NCI-H524 treated with DMSO at 0.1 percent for 48 hours (cell line): ENCODE measurements around the gene ARID5B.

Source experiments
- DNase-seq: peaks from one replicate; lab custom pipeline; 2025; lab: John Stamatoyannopoulos, UW

ARID5B gene

GRCh38 chr10:62075912-62076311 is 174.4 kb downstream of the ARID5B start:
- no peak for DNase-seq

DNA sequence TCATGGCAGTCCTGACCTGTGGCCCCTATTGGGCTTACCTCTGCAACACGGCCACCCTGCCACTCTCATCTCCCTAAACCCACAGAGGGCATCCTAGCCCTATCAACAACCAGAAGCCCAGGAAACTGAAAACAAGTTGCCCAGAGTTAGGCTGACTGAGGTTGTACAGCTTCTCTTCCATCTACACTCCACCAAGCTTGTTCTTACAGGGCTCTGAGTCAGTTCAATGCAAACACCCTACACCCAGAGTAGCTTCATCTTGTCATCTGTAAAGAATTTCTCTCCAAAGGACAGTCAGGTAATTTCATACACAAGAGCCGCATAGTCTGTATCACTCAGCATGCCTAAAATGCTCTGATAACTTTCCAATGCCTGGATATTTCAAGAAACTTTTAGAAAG is 175.4 kb downstream of the ARID5B start:
- no peak for DNase-seq

DNA sequence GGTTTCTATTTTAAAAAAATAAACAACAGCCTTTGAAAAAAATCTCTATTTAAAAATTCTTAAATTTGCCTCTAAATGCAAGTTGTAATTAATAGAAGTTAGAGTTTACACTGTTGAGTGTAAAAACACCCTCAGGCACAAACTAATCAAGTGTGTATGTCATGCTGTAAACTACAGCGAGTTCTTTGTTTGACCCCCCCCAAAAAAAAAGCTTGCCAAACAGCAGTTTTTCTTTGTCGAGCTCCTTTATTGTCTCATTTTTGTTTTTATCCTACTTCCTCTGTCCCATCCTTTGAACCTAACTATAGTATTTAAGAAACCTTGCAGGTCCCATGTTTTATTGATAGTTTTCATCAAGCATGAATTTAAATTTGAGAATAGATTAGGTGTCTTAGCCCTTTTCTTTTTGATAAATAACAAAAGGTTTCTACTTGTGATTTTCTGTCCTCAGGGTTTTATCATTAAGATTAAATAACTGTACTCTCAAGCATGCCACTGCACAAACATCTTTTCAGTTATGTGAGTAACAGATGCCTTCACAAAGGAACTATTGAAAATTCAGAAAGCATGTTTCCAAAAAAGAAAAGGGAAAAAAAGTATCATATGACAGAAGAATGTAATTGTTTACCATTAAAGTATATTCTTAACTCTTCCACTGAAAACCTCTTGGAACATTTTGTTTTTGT is 176.0 kb downstream of the ARID5B start:
- DNase-seq, result no peak

- DNase-seq, result no peak
These were observed 178.5 kb downstream of the ARID5B start for GRCh38 chr10:62079885-62080559.

DNA sequence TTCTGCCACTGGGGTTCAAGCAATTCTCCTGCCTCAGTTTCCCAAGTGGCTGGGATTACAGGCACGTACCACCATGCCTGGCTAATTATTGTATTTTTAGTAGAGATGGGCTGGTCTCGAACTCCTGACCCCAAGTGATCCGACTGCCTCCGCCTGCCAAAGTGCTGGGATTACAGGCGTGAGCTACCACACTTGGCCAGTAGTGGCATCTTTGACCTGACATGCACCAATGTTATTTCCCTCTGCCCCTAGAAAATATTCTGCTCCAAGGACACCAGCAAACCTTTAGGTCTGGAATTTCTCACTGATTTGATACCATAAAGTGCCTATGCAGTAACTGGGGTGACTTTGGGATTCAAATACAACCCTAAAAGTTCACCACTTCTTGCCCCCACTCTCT is 179.4 kb downstream of the ARID5B start:
- DNase-seq, result no peak

DNA sequence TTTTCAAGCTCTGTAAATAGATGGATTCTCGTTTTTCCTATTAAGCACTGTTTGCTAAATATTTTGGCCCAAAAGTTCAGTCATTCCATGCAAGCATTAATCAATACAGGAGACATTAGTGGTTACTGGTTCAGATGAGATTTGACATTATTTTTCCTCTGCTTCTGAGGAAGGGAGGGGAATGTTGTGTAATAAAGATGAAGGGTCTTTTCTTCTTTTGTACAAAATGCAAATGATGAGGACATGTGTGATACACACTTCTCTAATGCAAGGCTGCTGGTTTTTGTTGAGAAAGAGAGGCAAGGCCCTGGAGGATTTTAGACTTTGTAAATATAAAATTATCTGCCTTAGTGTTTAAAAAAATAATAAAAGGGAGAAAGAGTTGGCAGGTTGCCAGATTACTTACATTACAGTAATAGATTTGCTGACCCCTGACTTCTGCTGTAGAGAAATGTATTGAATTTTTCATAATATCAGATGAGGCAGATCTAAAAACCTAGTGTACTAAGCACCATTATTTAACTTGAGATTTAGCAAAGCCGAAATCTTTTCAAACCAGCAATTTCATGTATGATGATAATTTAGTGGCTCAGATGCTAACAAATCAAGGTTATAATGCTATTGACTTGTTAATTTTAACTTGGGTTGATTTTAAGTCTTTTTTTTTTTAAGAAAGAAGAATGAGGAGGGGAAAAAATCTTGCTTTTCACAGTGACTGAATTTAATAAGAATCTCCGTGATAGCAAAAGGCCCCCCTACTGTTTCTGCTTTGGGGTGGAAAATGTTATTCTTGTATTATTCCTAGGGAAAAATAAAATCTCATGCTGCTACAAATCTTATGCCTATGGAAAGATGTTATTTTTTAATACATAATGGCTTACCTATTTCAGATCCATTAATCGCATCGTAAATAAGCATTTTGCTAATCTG is 180.1 kb downstream of the ARID5B start:
- no peak for DNase-seq

DNA sequence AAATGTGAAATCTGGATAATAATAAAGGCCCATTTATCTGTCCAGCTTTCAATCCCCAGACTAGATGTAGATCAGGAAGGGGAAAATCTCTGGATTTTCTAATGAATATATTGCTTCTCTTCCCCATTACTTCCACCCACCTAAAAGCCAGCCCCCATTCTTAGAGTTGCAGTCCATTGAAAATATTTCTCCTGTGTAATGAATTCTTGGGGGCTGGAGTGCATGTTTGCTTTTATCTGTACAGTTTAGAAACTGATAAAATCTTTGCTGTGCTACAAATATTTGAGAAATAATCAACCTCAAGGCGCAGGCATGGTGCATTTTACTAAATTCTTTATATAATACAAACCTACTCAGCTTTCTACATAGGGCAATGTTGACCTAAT is 180.8 kb downstream of the ARID5B start:
- no peak for DNase-seq

- DNase-seq, result no peak
These were observed 181.4 kb downstream of the ARID5B start for GRCh38 chr10:62082729-62083411.

- DNase-seq, result peak; percentile 4
These were observed 182.1 kb downstream of the ARID5B start for GRCh38 chr10:62083412-62084267.

DNA sequence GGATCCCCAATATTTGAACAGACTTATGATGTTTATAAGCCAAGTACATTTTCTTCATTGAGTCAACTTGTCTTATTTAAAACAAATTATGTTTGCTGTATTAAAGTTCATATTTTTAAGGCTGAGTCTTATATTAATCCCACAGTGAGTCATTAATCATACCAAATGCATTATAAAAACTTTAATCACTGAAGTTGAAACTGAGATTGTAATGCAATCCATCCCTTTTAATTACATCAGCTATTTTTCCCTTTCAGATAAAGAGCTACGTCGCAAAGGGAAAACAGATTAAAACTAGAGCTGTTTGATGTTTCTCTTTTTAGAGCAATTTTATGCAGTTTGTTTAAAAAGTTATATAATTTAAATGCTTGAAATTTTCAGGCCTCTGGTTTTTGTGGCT is 183.0 kb downstream of the ARID5B start:
- no peak for DNase-seq

- no peak for DNase-seq
These were observed 183.9 kb downstream of the ARID5B start for GRCh38 chr10:62085404-62085803.

DNA sequence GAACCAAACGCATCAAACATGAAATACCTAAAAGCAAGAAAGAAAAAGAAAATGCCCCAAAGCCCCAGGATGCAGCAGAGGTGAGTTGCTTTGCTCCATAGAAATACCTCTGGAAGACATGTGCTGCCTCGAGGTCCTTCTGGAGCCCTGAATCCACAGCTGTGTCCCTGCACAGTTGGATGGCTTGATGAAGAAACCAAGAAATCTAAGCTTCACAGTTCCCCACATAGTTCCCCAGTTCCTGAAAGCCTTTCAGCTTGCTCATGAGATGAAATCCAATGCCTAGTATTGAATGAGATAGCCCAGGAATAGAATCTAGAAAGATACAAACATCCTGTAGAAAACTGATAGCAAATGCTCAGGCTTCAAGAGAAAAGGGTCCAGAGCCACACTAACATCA is 184.3 kb downstream of the ARID5B start:
- no peak for DNase-seq

DNA sequence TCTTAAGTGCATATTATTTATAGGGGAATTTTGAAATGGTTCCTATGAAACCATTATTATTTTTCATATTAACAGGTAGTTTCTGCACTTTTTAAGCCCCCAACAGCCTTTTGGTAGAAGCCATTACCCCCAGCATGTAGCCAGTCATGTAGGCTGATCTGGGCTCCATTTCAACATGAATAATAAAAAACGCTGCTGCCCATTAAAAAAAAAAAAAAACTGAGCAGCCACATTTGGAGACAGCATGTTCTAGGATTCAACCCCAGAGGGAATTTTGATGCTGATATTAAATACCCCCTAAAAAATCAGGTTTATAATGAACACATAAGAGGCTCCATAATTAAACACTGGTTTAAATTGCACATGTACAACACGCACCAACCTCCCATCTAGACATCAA is 185.8 kb downstream of the ARID5B start:
- no peak for DNase-seq

DNA sequence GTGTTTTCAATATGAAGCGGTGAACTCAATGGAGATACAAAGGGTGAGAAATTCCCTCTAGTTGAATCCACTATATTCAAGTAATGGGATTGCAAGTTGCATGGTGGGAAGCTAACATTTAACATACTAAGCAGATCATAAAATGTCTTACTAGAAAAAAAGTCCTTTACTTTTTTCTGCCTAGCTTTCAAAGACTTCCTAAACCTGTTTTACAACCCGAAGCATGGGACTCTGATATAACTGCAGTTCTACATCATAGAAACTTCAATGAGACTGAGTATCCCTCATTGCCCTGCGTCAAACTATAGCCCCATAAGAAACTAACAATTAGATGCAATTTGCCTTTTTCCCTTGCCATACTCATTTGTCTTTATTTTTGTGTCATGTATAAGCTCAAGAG is 187.3 kb downstream of the ARID5B start:
- no peak for DNase-seq

- no peak for DNase-seq
These were observed 191.0 kb downstream of the ARID5B start for GRCh38 chr10:62092301-62093030.

DNA sequence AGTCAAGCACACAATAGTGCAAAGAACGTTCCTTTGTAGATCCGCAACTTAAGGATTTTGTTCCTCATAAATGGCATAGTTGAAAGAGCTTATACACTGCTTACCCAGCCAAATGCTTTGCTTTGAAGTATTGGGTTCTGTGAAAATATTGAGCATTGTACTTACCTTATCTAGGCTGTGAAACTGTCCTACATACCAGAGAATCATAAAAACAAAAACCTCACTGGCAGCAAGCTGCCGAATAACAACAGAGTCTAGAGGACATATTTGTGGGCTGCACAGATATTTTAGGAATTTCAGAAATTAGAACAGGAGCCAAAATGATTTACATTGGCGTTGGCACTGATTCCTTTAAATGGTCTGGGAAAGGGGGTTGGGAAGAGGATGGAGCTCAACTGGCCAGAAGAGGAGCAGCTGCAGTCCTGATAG is 192.4 kb downstream of the ARID5B start:
- DNase-seq, result no peak

GRCh38 chr10:62095181-62096122 is 194.0 kb downstream of the ARID5B start:
- no peak for DNase-seq

GRCh38 chr10:62096256-62096933 is 194.9 kb downstream of the ARID5B start:
- DNase-seq, result no peak
